GM19023 (cell line): ENCODE data around the gene OCA2.

ENCODE experiments used
- ATAC-seq: cut with Tn5 transposase; IDR thresholded peaks from one replicate; pipeline ENCODE4 v1.9.1; 2021; ENCODE audit warnings: mild to moderate bottlenecking, moderate library complexity; ENCODE audit not compliant: unreplicated experiment

OCA2 gene

DNA sequence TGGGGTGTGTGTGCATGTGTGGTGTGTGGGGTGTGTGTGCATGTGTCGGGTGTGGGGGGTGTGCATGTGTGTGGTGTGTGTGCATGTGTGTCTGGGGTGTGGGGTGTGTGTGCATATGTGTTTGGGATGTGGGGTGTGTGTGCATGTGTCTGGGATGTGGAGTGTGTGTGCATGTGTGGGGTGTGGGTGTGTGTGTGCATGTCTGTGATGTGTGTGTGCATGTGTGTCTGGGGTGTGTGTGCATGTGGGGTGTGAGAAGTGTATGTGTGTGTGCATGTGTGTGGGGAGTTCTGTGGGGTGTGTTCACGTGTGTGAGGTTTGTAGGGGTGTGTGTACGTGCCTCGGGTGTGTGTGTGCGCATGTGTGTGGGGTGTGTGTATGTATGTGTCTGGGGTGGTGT, 6.7 kb upstream of the OCA2 start:
- no peak for ATAC-seq

DNA sequence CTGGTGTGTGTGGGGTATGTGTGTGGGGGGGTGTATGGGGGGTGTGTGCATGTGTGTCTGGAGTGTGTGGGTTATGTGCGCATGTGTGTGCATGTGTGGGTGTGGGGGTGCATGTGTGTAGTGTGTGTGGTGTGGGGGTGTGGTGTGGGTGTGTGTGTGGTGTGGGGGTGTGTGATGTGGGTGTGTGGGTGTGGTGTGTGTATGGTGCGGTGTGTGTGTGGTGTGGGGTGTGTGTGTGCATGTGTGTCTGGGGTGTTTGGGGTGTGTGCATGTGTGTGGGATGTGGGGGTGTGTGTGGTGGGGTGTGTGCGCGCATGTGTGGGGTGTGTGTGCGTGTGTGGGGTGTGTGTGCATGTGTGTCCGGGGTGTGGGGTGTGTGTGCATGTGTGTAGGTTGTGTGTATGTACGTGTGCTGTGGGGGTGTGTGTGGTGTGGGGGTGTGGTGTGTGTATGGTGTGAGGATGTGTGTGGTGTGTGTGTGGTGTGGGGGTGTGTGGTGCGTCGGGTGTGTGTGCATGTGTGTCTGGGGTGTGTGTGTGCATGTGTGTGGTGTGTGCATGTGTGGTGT, 6.2 kb upstream of the OCA2 start:
- ATAC-seq: no peak

DNA sequence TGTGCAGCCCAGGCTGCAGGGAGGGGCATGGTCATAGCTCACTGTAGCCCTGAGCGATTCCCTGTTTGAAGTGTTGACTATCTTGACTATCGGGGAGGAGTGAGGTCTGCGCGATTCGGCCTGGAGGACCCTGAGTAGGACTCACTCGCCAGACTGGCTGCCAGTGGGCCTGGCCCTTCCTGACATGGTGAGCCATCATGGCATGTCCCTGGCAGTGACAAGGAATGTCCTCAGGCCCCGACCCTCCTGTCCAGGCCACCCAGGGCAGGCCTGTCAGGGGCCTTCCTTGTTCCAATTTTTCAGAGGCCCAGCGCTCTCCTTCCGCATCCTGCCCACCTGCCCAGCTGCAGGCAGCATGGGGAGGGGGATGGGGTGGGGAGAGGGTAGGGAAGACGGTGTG, 5.2 kb upstream of the OCA2 start:
- ATAC-seq: no peak

DNA sequence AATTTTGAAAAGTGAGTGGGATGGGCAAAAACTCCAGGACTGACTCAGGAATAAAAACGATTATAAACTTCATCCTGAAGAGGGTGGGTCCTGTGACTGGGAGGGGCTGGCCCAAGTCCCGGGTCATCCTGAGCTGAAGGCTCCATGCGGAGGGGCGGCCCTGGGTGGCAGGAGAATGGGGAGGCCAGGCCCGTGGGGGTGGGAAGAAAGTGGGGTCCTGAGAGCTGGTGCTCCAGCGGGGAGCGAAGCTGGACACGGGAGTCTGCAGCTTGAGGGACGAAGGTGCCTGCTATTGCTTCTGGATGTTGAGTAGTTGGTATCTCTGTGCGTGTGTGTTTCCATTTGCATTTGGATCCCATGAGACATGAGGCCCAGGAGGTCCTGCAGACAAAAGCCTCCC, 4.7 kb upstream of the OCA2 start:
- no peak for ATAC-seq

DNA sequence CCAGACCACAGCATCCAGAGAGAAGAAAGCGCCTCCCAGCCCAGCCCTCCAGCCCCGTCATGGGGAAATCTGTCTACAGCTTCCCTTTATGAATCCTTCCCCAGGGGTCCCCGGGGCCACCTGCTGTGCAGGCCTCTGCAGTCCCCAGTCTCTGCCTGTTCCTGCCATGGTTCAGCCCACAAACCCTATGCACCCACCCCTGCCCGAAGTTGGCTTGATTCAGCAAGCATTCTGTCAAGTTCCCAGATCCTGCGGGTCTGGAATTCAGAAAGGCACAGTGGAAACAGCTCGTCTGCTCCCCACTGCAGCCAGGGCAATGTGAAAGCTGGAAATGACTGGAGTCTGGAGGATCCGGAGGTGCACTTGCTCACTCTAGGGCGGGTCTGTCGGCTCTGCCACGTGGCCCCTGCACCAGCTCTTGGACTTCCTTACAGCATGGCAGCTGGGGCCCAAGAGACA, 2.9 kb upstream of the OCA2 start:
- ATAC-seq: no peak

DNA sequence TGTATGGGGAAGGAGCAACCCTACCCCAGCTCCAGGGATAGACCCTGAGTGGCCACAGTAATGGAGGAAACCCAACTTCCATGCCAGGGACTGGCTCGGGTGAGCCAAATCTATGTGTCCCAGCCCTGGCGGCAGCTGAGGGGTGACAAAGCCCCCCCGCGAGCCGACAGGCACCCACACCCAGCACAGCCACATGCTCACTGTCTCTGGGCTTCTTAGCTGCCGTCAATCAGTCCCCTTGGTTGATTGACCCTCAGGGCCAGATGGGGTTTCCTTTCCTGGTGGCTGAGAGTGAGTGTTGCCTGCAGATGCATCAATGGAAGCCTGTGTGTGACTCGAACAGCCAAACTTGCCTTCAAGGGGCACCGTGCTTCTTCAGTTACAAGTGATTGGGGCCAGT, 2.1 kb upstream of the OCA2 start:
- ATAC-seq: no peak

DNA sequence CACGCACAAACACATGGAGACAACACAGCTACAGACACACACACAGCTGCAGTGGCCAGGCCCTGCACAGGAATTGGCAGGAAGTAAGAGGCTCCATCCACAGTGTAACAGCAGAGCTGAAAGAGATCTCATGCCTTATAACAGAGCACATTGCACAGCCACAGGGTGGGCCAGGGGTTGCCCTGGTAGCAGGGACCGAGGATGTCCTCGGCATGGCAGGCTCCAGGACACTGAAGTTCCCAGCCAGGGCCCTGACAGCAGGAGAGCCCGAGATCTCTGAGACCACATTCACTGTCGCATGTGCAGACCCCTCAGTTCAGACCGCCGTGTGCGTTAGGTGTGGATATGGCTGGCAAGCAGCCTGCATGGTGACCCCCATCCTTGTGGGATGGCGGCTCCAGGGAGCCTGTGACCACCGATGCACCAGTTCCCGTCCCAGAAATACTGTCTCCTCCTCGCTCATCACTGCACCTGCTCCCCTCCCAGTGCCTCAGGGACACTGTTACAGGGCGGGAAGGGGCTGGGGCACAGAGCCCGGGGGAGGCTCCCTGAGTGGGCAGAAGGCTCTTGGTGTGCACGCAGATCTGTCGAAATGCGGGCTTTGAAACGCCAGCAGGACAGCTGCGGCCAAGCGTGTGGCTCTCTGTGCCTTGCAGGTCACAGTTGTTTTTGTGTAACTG, 1.5 kb upstream of the OCA2 start:
- no peak for ATAC-seq

DNA sequence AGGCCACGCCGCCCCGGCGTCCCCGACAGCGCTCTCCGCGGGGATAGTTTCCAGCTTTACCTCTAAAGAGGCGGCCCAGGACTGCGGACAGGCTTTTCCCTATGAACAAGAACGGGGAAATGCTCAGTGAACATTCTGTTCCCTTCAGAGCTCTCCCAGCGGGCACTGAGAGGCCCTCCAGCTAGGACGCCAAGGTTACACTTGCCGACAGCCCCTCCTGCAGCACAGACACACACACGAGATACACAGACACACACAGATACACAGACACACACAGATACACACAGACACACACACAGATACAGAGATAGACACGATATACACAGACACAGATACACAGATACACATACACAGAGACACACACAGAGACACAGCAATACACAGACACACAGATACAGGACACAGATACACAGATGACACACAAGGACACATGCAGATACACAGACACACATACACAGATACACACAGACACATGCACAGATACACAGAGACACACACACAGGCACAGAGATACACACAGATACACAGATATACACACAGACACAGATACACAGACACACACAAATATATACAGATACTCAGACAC, 533 bp upstream of the OCA2 start:
- ATAC-seq: no peak

DNA sequence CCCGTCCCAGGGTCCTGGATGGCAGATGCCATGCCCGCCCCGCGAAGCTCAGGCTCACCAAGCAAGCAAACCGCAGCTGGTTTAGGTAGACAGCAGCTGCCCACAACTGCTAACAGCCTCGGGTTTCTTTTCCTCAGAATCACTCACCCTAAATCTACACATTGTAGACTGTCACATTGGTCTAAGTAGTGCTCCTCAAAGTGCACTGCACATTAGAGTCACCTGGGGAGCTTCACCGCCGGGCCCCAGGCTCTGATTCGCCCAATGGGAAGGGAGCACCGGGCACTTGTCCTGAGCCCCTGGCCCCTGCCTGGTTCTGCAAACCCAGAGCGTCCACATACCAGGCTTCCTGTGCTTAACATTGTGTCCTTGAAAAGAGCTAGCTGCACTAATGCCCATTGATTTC, 752 bp downstream of the OCA2 start:
- ATAC-seq: no peak

DNA sequence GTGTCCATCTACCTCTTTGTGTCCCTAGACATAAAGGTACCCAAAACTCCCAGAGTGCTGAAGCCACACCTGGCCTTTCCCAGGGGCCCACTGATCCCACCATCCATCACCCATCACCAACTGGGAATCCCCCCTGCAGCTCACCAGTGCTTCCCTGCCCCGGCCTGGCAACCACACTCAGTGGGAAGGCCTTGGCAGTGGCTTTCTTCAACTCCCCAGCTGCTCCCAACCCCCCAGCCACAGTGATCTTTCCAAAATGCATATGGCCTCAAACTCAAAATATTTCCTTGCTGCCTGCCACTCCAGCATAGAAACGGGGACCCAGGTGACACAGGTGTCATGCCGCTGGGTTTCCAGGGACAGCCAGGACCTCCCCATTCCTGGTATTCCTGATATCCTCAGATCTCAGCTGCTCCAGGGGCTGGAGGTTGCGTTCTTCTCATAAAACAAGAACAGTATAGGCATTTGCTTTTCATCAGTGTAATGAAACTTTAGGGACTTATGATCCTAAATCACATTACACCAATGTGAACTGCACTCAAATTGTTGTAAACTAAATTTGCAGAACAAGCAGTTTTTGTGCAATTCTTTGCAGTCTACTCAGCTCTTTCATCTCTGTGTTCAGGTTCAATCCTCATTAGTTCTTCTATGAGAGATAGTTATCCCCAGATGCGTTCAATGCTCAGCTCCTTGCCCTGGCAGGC, 1.3 kb downstream of the OCA2 start:
- ATAC-seq: no peak

DNA sequence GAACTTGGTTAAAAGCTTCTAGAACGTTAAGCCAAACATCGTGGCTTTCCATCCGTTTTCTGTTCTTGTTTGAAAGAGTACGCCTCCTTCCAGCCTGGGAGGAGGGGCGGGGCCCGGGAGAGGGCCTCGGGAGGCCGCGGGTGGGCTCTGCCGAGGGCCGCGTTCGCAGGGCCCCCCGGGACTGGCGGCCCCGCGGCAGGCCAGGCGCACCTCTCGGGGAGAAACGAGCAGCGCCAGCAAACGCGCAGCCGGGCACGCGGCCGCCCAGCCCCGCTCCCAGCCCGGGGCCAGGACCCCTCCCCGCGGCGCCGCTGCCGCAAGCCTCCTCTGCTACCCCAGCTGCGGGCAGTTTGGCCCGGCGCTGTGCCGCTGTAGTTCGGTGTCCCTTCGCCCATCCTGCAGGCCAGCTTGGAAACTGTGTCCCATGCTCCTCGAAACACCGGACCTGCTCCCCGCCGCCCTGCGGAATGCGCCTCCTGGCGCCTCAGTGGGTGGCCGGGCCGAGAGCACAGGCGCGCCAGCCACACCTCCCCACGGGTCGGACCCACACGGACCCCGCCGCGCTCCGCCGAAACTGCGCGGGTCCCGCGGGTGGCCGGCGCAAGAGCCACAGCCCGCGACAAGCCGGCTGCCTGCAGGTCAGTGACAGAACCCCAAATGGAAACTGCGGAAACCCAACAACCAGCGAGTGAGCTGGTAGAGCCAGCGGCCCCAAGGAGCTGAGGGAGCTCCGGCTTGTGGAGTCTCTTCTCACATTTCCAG, 2.3 kb downstream of the OCA2 start:
- ATAC-seq: no peak

DNA sequence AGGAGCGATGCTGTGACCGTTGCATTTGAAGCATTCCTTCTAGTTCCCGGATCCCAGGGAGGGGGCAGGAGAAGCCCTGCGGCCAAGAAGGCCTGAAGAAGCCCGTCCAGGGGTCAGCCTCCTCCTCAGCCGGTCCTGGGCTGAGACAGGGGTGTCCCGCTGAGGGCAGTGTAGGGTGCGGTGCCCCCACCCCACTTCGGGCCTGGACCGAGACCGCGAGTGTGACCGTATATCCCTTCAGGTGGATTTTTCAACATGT, 2.8 kb downstream of the OCA2 start:
- ATAC-seq: peak; percentile 2

DNA sequence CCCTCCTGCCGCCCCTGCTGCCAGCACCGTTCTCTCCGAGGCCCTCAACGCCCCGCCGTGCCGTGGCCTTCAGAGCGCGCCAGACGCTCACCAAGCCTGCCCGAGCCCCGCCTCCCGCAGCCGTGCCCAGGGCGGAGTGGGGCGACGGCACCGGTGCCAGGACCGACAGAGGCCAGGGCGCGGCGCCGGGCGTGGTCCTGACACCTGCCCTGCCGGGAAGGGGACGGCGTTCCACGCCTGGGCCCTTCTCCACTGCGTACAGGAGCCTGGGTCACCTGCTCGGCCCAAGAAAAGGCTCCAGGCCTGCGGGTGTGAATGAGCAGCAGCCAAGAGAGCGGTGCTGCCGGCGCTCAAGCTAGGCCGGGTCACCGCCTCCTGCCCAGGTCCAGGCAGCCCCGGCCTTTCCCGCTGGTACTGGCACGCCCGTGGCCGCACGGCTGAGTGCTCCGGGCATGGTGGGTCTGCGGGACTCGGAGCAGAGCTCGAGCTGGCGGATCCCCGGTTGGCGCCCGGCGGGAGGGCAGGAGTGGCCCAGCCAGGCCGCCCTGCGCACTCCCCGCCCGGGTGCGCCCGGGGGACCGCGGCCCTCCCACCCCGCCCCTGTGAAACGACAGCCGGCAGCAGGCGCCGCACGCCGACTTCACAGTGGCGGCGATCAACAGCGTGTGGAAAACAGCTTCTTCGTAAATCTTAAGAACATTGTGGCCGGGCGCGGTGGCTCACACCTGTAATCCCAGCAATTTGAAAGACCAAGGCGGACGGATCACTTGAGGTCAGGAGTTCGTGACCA, 4.2 kb downstream of the OCA2 start:
- no peak for ATAC-seq

DNA sequence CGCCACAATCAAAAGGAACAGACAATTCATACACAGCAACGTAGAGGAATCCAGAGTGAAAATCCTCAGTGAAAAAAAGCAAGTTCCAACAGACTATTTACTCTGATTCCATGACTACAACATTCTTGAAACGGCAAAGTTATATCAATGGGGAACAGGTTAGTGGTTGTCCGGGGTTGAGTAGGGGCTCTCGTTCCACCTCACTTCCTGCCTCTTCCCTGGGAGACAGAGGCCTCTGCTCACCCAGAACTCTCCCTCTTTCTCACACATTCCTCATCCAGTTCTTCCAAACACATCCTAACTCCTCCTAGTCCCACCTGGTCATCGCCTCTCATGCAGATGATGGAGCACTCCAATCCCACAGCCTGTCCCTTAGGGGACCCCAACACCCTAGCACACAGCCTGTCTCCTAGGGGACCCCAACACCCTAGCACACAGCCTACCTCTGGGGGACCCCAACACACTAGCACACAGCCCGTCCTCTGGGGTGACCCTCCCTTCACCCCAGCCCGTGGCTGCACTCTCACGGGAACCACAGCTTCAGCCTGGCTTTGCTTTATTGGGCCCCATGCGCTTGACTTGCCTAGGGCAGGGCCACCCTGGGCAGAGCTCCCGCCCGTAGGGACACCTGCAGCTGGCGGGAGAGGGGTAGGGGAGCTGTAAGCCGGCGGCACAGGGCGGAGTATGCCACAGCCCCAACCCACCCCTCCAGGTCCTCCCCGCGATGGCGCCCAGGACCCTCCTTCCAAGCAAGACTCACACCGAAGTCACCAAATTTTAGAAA, 5.2 kb downstream of the OCA2 start:
- no peak for ATAC-seq

DNA sequence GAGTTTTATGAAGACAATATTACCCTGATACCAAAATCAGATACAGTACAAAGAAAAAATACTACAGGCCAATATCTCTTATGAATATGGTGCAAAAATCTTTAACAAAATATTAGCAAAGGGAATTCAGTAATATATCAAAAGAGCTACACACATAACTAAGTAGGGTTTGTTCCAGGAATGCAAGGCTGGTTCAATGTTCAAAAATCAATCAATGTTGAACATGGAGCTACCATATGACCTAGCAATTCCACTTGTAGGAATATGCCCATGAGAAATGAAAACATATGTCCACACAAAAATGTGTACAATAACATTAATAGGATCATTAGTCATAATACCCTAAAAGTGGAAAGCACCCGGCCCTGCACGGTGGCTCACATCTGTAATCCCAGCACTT, 7.8 kb downstream of the OCA2 start:
- ATAC-seq: no peak

DNA sequence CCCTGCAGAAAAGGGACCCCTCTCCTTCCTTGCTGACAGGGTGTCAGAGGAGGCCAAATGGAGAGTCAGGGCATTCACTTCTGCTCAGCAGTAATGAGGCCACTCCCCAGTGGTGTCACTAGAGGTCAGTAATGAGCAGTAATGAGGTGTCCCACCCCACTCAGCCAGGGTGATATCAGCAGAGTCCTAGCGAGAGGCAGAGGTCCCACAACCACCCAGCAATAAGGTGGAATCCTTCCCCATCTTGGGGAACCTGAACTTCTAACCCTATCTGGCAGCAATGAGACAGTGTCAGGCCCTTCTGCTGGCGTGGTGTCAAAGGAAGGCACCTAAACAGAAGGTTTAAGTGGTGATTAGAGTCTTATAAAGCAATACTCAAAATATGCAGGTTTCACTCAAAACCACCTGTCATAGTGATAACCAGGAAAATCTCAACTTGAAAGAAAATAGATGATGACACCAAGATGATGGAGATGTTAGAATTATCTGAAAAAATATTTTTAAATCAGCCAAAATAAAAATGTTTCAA, 12.9 kb downstream of the OCA2 start:
- peak; percentile 100 for ATAC-seq

DNA sequence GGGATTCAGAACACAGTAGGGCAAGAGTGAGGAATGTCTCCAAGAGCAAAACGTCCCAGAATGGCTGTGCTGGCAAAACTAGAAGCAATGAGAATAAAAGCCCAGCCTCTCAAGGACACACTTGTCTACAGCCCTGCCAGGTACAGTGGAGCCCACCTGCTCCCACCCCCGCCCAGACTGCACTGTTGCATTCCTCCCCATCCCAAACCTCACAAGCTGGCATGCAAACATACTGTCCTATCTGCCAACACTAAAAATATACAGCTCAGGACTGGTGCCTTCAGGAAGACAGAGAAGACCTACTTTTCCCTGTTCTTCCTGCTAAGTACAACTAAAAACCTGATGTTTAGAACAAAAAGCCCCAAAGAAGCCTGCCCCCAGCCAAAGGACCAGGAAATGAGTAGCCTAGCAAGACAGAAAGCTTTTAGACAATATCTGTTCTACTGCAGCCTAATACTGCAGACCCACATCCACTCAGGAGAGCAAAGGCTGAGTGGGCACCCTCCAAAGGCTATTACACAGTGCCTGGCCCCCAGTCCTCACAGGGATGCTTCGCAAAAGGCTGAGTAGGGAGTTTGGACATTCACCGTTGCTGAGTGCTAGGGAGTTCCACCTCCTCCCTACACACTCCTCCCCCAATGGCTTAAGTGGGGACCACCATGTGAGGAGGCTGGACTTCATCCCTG, 13.5 kb downstream of the OCA2 start:
- peak; percentile 29 for ATAC-seq

DNA sequence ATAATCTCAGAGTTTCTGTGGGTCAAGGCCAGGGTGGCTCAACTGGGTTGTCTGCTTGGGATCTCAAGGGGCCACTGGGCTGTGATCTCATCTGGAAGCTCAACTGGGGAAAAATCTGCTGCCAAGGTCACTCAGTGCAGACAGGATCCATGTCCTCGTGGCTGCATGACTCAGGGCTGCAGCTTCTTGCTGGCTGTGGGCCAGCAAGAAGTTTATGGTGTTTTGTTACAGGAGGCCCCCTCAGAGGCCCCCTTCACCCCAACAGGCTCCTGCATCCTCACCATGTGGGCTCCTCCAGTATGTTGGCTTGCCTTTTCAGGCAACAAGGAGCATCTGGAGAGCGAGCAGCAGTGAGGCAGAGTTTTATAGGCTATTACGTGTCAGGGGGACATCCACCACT, 14.6 kb downstream of the OCA2 start:
- no peak for ATAC-seq
